GM13976 (cell line): ENCODE measurements around the gene KCNMA1.

Experiments used
- DNase-seq: peaks from one replicate; pipeline ENCODE4 v3.0.0; 2012; ENCODE audit warnings: low spot score
- in situ Hi-C: fragments of 300-500 bp; cut with MboI; formaldehyde crosslinking; loops from one replicate; pipeline ENCODE4 v1.12.0; 2022; ENCODE audit warnings: low sequenced_read_pairs, mixed read lengths, inconsistent platforms; ENCODE audit not compliant: unreplicated experiment
- TF ChIP-seq, protein P1 (sequence below): IDR thresholded peaks from 2 replicates; pipeline ENCODE4 v1.5.1; 2012; ENCODE audit warnings: borderline replicate concordance, mild to moderate bottlenecking; ENCODE audit not compliant: insufficient read depth; ENCODE audit errors: extremely low read depth, missing control alignments, control extremely low read depth

The KCNMA1 gene

DNA sequence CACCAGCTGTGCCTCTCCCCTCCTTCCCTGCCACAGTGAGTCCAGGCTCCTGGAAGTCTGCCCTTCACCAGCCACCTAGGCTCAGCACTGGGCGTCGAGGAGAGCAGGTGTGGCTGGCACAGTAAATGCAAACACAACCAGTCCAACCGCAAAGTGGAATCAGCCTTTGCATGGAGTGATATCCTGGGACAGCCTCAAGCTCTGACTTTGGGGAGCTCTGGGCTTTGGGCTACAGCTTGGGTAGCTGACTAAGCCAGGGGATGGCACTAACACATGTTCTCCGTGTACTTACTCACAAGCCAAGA is 312.4 kb downstream of the KCNMA1 start:
- in situ Hi-C loops, result no loop called here
- TF ChIP-seq, protein P1, sequence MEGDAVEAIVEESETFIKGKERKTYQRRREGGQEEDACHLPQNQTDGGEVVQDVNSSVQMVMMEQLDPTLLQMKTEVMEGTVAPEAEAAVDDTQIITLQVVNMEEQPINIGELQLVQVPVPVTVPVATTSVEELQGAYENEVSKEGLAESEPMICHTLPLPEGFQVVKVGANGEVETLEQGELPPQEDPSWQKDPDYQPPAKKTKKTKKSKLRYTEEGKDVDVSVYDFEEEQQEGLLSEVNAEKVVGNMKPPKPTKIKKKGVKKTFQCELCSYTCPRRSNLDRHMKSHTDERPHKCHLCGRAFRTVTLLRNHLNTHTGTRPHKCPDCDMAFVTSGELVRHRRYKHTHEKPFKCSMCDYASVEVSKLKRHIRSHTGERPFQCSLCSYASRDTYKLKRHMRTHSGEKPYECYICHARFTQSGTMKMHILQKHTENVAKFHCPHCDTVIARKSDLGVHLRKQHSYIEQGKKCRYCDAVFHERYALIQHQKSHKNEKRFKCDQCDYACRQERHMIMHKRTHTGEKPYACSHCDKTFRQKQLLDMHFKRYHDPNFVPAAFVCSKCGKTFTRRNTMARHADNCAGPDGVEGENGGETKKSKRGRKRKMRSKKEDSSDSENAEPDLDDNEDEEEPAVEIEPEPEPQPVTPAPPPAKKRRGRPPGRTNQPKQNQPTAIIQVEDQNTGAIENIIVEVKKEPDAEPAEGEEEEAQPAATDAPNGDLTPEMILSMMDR, result no peak
- no peak for DNase-seq

DNA sequence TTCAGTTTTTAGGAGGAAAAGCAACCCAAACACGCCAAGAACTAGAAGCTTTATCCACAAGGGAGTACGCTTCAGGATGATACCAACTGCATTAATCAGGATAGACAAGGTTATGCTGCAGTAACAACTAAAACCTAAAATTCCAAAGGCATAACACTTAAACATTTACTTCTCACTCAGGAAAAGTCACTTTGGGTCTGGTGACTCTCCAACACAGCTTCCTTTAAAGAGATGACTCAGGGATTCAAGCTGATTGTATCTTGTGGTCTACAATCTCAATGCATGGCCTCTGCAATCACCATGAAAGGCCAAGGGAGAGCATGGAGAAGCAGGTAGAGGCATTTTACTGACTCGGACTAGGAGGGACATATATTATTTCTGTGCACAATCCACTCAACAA is 315.8 kb downstream of the KCNMA1 start:
- TF ChIP-seq, protein P1, result no peak
- in situ Hi-C loops, result no loop called here
- DNase-seq, result no peak

DNA sequence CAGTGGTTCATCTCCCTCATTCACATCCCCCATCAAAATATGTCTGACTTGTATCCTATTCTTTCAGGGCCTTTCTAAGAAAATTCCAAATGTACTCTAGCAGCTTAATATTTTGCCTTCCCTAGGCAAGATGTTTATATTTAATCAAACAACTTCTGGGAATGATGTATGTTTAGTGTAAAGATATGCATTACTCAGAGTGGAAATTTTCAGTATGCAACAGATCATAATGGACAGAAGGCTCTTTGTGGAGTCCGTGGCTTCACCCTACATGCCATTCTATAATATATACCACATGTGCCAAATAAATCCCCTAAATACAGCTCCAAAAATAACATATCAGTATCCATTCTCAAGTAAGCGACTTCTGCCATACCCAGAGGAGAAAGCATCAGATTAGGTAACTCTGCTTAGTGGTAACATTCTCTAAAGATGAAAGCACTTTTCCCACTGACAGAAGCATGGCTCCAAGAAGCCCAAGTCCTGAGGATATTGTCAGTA is 316.6 kb downstream of the KCNMA1 start:
- in situ Hi-C loops, result no loop called here
- TF ChIP-seq, protein P1, result no peak

DNA sequence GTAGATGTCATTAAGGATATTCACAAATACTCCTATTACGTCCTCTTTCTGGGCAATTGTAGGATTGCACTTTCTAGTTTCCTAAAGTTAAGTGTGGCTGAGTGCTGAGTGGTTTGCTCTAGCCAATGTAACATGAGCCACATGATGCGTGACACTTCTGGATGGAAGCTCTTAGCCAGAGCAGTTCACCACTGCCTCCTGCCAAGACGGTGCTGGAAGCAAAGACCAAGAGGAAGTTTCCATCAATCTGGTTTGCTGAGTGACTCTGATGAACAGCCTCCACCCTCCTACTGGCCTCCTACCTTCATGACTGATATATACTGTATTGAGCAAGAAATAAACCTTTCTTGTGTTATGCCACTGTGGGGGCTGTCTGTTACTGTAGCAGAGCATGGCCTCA is 318.1 kb downstream of the KCNMA1 start:
- no peak for DNase-seq
- in situ Hi-C loops, result no loop called here
- TF ChIP-seq, protein P1, result no peak

More for the DNA sequence above, 316.6 kb downstream of the KCNMA1 start:
- DNase-seq, result no peak

DNA sequence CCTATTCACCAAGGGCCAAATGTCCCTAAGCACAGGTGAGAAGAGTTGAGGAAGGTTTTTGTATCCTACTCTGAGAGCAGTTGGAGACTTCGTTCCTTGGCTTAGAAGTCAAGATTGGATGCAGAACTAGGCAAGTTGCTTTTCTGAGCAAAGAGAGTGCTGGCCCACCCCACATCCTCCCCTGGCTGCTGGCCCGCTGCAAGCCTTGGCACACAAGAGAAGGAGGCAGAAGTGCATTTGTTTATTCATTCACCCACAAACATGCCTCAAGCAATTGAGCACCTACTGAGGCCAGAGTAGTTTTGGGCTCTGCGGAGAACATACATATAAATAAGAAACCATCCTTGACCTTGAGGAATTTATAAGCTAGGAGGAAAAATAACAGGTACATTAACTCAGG is 318.9 kb downstream of the KCNMA1 start:
- TF ChIP-seq, protein P1, result no peak
- DNase-seq, result no peak
- in situ Hi-C loops, result no loop called here

DNA sequence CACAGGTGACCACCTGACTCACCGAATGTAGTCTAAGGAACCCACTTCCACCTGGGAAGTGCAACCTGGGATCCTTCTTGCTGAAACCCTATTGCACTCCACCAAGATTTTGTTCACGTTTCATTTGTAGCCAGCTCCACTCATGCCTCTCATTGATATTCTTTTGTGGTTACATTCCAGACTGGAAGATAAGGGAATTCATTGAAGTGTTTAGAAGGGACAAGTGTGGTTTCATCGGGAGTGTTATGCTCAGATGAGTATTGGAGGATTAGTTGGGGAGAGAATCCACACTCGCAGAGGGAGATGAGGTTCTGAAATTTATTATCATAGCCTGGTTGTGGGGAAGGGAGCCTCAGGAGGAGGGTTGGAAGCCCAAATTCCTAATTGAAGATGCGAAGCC is 320.4 kb downstream of the KCNMA1 start:
- no peak for DNase-seq
- TF ChIP-seq, protein P1, result no peak
- in situ Hi-C loops, result no loop called here
